ENCODE data around the gene HCN4. TPM values are rescaled to one million over a fixed set of nuclear protein-coding genes. Genes with fewer than 3 reads are reported as not detected.

HCN4 gene
- total RNA-seq, 1 donor from 2014 or later, result not detected

DNA sequence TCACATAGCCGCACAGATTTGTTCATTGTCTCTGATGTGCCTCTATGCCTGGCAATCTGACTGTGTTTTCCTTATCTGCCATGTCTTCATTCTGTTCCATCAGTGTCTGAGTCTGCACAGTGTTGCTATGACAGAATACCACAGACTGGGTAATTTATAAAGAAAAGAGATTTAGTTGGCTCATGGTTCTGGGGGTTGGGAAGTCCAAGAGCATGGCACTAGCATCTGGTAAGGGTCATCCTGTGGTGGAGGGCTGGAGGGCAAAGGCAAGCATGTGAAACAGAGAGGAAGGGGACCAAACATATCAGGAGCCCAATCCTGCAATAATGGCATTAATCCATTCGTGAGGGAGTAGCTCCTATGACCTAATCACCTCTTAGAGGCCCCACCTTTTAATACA, 11.9 kb upstream of the HCN4 start:
- H3K4me3 Mint-ChIP-seq (ENCODE audit: unreplicated experiment), result no peak overlapping the region
- H3K27me3 Mint-ChIP-seq (ENCODE audit: unreplicated experiment), result peaks cover 42% of the 10 kb centered on the region
- H3K4me1 Mint-ChIP-seq (ENCODE audit: unreplicated experiment), result no peaks in the 10 kb centered on the region
- DNase-seq (ENCODE audit: extremely low spot score, unreplicated experiment), result no peak
- H3K27ac Mint-ChIP-seq (ENCODE audit: unreplicated experiment), result no peak overlapping the region
- H3K36me3 Mint-ChIP-seq (ENCODE audit: unreplicated experiment), result no peaks in the 10 kb centered on the region
- H3K9me3 Mint-ChIP-seq (ENCODE audit: unreplicated experiment), result peaks cover 8% of the 10 kb centered on the region
- TF ChIP-seq, protein P1, sequence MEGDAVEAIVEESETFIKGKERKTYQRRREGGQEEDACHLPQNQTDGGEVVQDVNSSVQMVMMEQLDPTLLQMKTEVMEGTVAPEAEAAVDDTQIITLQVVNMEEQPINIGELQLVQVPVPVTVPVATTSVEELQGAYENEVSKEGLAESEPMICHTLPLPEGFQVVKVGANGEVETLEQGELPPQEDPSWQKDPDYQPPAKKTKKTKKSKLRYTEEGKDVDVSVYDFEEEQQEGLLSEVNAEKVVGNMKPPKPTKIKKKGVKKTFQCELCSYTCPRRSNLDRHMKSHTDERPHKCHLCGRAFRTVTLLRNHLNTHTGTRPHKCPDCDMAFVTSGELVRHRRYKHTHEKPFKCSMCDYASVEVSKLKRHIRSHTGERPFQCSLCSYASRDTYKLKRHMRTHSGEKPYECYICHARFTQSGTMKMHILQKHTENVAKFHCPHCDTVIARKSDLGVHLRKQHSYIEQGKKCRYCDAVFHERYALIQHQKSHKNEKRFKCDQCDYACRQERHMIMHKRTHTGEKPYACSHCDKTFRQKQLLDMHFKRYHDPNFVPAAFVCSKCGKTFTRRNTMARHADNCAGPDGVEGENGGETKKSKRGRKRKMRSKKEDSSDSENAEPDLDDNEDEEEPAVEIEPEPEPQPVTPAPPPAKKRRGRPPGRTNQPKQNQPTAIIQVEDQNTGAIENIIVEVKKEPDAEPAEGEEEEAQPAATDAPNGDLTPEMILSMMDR (IDR thresholded peaks at IDR 0.05), result no peak

DNA sequence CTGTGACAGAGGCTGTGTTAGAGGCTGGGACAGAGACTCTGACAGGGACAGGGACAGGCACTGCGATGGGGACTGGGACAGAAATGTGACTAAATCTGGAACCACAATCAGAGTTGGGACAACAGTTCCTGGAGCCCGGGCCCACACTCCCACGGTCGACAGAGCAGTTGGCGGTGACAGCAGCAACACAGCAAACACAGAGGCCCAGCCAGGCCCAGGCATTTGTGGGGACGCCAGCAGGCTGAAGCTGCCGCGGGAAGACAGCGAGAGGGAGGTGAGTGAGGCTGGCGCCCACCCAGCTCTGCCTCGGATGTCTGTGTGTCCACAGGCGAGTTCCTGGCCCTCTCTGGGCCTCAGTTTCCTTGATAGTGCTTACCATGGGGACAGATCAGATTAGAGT, 9.3 kb upstream of the HCN4 start:
- DNase-seq (ENCODE audit: extremely low spot score, unreplicated experiment), result no peak
- peaks cover 7% of the 10 kb centered on the region for H3K9me3 Mint-ChIP-seq (ENCODE audit: unreplicated experiment)
- H3K27me3 Mint-ChIP-seq (ENCODE audit: unreplicated experiment), result peaks cover 44% of the 10 kb centered on the region
- H3K4me3 Mint-ChIP-seq (ENCODE audit: unreplicated experiment), result no peak overlapping the region
- no peak overlapping the region for H3K27ac Mint-ChIP-seq (ENCODE audit: unreplicated experiment)
- no peaks in the 10 kb centered on the region for H3K4me1 Mint-ChIP-seq (ENCODE audit: unreplicated experiment)
- TF ChIP-seq, protein P1 (IDR thresholded peaks at IDR 0.05), result no peak
- no peaks in the 10 kb centered on the region for H3K36me3 Mint-ChIP-seq (ENCODE audit: unreplicated experiment)

DNA sequence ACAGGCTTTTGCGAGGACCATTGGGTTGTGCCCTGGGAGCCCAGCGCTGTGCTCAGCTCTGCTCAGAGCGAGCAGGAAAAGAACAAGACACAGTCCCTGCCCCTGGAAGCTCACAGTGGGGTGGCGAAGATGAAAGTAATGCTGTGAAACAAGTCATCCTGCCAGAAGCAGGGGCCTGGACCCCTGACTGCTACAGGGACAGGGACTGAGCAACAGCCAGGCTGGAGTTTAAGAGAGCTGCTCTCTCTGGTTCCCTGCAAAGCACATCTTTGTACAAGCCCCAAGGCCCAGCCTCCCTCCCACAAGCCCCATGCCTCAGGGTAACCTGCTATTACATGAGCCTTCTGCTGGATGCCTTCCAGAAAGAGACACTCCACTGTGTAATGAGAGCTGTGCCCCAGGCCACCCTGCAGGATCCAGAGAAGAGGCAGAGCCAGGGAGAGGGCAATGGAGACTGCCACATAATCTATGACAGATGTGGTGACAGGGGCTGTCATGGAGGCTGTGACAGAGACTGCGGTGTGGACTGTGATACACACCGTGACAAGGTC, 7.1 kb upstream of the HCN4 start:
- TF ChIP-seq, protein P1 (IDR thresholded peaks at IDR 0.05), result no peak
- H3K27me3 Mint-ChIP-seq (ENCODE audit: unreplicated experiment), result peaks cover 53% of the 10 kb centered on the region
- no peaks in the 10 kb centered on the region for H3K4me1 Mint-ChIP-seq (ENCODE audit: unreplicated experiment)
- peaks cover 5% of the 10 kb centered on the region for H3K9me3 Mint-ChIP-seq (ENCODE audit: unreplicated experiment)
- no peak overlapping the region for H3K4me3 Mint-ChIP-seq (ENCODE audit: unreplicated experiment)
- H3K36me3 Mint-ChIP-seq (ENCODE audit: unreplicated experiment), result no peaks in the 10 kb centered on the region
- no peak overlapping the region for H3K27ac Mint-ChIP-seq (ENCODE audit: unreplicated experiment)
- DNase-seq (ENCODE audit: extremely low spot score, unreplicated experiment), result no peak

DNA sequence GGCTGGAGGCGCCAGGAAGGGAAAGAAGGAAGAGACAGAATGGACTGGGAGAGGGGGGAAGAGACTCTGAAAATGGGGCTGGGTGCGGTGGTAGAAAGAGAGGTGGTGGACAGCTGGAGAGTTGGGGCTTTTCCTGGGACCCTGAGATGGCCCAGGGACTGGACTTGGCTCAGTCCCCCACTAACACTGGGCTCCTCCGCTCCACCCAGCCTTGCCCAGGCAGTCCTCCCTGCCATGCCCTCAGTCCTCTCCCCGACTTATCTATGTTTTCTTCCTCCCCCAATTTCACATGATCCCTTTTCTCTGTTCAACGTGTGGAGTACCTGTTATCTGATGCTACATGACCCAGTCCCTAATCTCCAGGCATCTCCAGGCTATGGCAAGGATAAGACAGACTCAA, 6.3 kb upstream of the HCN4 start:
- H3K27me3 Mint-ChIP-seq (ENCODE audit: unreplicated experiment), result peaks cover 54% of the 10 kb centered on the region
- no peak overlapping the region for H3K27ac Mint-ChIP-seq (ENCODE audit: unreplicated experiment)
- TF ChIP-seq, protein P1 (IDR thresholded peaks at IDR 0.05), result no peak
- H3K9me3 Mint-ChIP-seq (ENCODE audit: unreplicated experiment), result no peaks in the 10 kb centered on the region
- H3K4me1 Mint-ChIP-seq (ENCODE audit: unreplicated experiment), result no peaks in the 10 kb centered on the region
- H3K4me3 Mint-ChIP-seq (ENCODE audit: unreplicated experiment), result no peak overlapping the region
- no peaks in the 10 kb centered on the region for H3K36me3 Mint-ChIP-seq (ENCODE audit: unreplicated experiment)
- no peak for DNase-seq (ENCODE audit: extremely low spot score, unreplicated experiment)

DNA sequence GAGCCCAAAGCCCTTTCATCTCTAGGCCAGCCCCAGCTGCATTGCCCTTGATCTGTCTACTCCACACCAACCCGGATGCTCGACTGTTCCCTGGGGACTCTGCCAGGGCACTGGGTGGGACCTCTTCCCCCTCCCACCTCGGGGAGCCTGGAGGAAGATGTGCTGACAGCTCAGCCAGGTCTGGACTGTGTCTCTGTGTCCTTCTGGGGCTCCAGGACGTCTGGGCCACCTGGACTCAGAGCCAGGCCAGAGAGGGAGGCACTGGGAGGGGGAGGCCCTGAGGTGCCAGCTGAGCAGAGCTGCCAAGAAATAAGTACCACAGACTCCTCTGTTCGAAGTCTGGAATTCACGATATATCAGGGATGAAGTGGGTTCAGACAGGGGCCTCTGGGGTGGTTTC, 5.8 kb upstream of the HCN4 start:
- H3K4me1 Mint-ChIP-seq (ENCODE audit: unreplicated experiment), result no peaks in the 10 kb centered on the region
- no peak overlapping the region for H3K4me3 Mint-ChIP-seq (ENCODE audit: unreplicated experiment)
- H3K27me3 Mint-ChIP-seq (ENCODE audit: unreplicated experiment), result peaks cover 55% of the 10 kb centered on the region
- TF ChIP-seq, protein P1 (IDR thresholded peaks at IDR 0.05), result no peak
- no peak for DNase-seq (ENCODE audit: extremely low spot score, unreplicated experiment)
- H3K9me3 Mint-ChIP-seq (ENCODE audit: unreplicated experiment), result no peaks in the 10 kb centered on the region
- no peak overlapping the region for H3K27ac Mint-ChIP-seq (ENCODE audit: unreplicated experiment)
- no peaks in the 10 kb centered on the region for H3K36me3 Mint-ChIP-seq (ENCODE audit: unreplicated experiment)
